Stimulated activated CD8-positive, alpha-beta memory T cell treated with anti-CD3 and anti-CD28 coated beads, Interleukin-15, amount 100 ng/mL, for 4 hours (primary cell): ENCODE measurements around the gene ACADVL.
"Not testable (repeated sequence)": the region's sequence is repeated elsewhere in the genome, so short reads cannot be mapped to it uniquely, and the experiment has no call there.

Experiments
- DNase-seq, 2 donors: peaks; one replicate each; pipeline ENCODE4 v3.0.0-alpha.2; 2020; ENCODE audit warnings: low read depth in 2 of 2

Gene ACADVL

DNA sequence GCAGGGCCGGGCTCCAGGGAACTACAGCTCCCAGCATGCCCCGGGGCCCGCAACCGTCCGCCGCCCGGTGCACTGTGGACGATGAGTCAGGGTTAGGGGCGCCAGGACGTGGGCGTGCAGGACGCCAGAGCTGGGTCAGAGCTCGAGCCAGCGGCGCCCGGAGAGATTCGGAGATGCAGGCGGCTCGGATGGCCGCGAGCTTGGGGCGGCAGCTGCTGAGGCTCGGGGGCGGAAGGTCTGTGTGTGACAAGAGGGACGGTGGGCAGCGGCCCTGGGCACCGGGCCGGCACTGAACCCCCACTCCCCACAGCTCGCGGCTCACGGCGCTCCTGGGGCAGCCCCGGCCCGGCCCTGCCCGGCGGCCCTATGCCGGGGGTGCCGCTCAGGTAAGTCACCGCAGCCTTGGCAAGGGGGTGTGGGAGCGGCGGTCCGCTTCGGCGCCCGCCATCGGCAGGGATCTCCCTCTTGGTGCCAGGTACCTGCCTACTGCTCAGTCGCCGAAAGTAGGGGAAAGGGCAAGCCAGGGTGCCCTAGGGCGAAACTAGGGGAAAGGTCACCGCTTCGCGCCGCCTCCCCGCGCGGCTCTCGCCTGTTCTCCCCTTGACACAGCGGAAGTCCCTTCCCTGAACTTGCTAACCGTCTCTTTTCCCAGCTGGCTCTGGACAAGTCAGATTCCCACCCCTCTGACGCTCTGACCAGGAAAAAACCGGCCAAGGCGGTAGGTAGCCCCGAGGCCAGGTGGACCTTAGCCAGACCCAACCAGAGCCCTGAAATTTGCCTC, at the start of gene ACADVL, which contains the start of gene DLG4:
Gene ACADVL, plus strand, starts transcription at position 127 of the 781 bp plus-strand sequence. Its CDS starts 47 bp downstream, at position 174.
Gene DLG4, minus strand, starts transcription at position 25 of the 781 bp plus-strand sequence.
- peak; percentile 60 to 65 for DNase-seq

DNA sequence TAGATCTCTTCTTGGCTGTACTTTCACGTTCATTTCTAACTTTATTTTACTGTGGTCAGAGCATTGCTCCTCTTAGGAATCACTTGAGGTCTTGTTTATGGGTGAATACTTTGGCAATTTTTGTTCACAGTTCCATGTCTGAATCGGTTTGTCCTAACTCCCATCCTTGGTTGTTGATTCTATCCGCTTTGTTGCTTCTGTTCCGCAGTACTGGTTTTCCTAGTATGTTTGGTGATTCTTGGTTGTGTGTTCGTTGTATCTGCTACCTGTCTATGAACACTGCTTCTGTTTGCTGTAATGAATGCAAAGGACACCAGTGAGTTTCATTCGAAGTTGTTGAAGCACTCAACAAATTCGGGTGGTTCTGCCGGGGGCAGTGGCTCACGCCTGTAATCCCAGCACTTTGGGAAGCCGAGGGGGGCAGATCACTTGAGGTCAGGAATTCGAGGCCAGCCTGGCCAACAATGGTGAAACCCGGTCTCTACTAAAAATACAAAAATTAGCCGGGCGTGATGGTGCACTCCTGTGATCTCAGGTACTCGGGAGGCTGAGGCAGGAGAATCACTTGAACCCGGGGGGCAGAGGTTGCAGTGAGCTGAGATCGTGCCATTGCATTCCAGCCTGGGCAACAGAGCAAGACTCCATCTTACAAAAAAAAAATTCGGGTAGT, 47.1 kb upstream of the ACADVL start:
- not testable (repeated sequence) for DNase-seq

DNA sequence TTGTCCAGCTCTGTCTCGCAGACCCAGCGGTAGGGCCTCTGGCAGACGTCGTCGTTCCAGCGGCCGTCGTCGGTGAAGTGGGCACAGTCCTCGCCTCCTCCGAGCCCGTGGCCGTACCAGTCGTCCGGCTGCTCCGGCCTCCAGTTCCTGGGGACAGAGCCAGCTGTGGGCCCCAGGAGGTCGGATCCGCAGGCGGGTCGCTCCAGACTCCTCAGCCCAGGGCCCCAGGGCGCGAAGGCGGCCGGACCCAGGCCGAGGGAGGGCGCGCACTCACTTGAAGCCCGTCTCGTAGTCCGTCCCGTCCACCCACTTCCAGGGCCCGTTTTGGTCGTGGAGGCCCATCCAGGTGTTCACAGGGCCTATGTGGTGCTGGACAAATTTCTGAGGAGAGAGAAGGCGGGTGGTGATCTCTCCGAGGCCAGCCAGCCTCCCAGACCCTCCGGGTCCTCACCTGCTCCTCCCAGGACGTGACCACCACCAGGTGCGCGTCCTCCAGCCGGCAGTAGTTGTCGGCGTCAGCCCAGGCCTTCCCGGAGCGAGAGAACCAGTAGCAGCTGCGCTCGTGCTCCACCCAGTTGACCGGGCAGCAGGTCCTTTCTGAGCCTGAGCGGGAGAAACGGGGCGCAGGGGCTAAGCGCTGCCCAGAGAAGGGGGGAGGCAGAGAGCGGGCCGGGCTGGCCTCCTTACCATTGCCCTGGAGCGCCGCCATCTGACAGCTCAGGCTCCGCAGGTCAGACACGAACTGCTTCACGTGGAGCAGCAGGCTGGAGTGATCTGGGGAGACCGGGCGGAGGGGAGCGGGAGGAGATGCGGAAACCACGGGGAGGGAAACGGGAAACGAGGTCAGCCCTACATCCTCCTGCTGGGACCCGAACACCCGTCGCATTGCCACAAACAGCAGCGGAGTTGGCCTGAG, 45.8 kb upstream of the ACADVL start:
- peak in 1 of 2 donors; percentile 24 for DNase-seq

DNA sequence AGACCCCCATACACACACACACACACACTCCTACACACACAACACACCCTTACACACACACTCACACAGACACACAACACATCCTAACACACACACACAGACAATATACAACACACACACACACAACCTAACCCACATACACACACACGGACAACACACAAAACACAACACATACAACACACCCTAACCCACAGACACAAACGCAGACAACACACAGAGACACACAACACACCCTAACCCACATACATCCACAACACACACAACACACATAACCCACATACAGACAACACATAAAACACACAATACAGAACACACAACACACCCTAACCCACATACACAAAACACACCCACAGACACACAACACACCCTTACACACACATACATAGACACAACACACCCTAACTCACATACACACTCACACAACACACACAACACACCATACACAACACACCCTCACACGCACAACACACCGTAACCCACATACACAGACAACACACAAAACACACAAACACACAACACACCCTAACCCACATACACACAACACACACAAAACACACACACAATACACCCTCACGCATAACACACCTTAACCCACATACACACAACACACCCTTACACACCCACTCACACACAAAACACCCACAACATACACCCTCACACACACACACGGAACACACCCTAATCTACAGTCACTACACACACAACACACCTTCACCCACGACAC, 45.0 kb upstream of the ACADVL start:
- no peak for DNase-seq

DNA sequence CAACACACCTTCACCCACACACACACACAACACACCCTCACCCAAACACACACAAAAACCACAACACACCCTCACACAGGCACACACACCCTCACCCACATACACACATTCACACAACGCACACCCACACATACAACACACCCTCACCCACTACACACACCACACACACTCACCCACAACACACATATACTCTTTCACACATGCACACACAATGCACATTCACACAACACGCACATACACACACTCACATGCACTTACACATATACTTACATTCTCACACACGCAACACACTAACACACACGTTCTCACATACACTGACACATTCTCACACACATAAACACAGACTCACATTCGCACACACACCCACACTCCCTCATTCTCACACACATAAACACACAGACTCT, 44.4 kb upstream of the ACADVL start:
- no peak for DNase-seq

DNA sequence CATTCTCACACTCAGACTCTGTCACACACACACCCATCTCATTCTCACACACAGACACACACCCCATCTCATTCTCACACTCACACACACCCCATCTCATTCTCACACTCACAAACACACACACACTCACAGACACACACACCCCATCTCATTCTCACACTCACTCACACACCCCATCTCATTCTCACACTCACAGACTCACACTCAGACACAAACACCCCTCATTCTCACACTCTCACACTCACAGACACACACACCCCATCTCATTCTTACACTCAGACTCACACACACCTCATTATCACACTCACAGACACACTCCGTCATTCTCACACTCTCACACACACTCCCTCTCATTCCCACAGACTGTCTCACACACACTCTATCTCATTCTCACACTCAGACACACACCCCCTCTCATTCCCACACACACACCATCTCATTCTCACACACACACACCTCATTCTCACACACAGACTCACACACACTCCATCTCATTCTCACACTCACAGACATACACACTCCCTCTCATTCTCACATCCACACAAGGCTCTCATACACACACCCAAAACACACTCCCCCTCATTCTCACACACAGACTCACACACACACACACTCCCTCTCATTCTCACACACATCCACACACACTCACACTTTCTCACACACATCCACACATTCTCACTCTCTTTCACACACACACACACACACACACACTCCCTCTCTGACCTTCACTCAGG, 43.5 kb upstream of the ACADVL start:
- no peak for DNase-seq

DNA sequence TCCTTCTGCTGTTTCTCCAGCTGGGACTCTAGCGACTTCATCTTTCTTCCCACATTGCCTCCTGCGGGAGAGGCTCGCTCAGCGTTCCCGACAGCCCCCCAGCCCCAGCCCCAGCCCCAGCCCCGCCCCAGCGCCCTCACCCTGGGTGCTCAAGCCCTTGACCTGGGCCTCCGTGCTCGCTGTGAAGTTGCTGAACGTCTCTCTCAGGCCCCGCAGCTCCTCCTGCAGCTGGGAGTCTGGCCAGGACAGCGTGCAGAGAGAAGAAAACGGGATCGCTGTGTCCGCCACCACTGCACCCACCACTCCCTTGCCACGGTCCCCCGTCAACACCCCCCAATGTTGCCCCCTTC, 42.9 kb upstream of the ACADVL start:
- no peak for DNase-seq

DNA sequence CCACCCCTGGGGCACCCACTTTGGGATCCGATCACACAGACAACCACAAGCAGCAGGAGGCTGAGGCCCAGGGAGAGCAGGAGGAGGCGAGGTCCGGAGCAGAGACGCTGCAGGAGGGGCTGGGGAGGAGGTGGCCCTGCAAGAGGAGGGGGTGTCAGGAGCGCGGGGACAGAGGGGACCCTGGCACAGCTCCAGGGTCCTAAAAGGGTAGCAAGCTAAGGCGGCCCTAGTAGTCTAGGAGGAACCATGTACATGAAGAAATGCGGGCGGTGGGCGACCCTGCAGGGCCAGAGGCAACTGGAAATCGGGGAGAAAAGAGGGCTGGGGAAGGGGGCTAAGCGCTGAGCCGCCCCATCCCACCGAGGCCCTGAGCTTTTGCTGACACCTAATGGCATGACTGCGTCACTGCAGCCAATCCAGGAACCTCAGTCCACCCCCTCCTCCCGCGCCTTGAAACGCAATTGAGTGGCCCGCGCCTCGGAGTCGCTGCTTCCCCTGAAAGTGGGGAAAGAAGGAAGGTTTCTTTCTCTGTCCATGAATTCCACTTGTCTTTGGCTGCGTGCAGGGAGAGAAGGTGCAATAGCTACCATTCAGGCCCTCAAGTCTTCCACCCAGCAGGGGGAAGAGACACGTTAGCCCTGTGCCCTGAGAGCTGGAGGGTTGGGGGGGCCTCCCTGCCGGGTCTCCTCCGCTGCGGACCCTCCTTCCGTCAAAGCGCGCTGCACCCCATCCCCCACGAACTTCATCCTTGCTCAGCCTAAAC, 42.4 kb upstream of the ACADVL start:
- peak; percentile 19 to 33 for DNase-seq

DNA sequence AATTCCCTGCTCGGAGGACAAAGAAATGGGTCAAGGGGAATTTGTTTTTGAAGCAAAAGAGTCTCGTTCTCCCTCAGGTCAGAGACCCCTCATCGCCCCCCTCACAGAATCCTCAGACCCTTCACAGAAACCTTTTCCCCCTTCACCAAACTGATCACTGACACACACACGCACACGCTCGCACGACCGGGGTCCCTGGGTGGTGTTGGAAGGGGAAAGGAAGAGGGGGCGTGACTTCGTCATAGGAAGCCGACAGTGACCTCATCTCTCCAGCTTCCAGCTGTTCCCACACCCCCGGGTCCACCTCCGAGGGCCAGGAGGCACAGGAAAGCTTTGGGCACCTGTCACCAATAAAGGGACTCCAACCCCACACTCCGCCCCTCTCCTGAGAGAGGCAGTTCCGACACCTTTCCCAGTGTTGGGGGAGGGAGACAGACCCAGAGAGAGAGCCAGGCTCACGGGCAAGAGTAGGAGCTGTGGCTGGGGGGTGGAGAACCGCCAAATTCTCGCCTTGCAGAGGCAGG, 41.7 kb upstream of the ACADVL start:
- DNase-seq = no peak

DNA sequence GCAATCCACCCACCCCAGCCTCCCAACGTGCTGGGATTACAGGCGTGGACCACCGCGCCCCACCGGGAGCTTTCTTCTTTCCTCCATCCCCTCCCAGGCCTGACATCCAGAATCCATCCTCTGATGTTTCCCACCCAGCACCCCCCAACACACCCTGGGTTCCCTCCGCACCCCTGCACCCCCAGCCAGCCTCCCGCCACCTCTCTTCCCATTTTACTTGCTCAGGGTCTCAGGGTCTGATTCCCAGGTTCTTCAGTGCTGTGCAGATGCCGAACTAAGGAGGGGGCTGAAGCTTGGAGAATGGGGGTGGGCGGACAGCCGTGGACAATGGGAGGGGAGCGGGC, 40.8 kb upstream of the ACADVL start:
- DNase-seq = no peak

DNA sequence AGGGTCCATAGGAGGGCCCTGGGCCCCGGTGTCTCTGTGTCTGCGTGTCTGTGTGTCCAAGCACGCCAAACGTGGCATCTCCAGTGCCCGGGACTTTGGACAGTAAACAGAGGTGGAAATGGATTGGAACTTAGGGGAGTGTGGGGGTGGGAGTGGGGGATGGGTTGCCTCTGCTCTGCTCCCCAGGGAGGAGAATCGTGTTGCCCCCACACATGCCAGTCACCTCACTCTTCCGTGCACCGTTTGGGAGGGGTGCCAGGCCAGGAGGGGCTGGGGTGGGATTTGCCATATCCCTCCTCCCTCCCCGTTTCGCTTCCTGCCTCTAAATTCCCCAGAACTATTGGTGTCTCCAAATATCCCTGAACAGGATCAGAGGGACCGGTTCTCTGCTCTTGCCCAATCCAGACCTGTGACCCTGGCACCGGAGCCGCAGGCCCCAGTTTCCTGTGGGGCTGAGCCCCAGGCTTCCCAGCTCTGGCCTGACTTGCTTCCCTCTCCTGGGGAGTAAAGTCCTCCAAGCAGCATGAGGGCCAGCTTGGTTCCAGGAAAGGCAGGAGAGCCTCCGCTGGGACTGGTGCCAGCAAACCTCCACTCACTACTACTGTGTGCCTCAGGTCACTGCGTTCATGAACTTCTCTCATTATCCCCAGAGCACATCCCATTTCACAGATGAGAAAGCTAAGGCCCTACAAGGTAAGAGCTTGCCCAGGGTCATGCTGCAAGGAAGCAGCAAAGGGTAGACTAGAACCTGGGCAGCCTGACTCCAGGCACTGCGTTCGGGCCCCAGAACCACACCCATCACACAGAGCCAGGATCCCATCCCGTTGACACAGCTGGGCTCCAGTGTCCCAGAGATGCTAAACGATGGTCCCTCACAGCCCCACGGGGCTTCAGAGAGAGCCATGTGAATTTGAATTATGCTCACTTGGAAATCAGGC, 40.2 kb upstream of the ACADVL start, which contains the start of gene ASGR1:
Gene ASGR1, minus strand, starts transcription at position 54 of the 938 bp plus-strand sequence. CDS start 807 bp downstream, outside the sequence.
- no peak for DNase-seq

DNA sequence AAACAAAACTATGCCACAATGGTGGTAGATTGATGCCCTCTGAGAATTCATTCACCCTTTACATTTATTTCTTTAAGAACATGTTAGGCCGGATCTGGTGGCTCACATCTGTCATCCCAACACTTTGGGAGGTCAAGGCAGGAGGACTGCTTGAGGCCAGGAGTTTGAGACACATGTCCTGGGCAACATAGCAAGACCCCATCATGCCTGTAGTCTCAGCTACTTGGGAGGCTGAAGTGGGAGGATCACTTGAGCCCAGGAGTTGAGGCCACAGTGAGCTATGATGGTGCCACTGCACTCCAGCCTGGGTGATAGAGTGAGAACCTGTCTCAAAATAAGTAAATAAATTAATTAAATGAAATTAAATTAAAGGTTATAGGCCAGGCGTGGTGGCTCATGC, 37.6 kb upstream of the ACADVL start:
- not testable (repeated sequence) for DNase-seq

DNA sequence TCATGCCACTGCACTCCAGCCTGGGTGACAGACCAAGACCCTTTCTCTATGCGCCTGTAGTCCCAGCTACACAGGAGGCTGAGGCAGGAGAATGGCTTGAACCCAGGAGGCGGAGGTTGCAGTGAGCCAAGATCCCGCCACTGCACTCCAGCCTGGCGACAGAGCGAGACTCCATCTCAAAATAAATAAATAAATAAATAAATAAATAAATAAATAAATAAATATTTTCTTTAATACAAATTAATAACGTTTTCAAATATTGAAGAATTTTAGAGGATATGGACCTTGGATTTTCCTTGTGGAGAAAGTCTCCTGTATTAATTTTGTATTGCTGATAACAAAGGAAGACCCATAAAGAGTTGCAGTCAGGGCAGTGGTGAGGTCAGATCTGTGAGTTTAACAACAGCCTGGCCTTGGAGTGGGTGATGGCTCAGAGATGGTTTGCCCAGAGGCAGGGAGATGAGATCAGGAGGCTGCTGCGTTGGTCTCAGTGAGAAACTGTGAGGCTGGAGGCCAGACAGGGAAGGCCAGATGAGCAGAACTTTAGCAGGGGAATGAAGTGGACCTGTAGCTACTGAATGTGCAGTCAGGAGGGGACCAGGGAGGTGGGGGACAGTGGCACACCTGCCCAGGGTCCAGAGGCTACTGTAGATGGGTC, 36.2 kb upstream of the ACADVL start:
- no peak for DNase-seq

DNA sequence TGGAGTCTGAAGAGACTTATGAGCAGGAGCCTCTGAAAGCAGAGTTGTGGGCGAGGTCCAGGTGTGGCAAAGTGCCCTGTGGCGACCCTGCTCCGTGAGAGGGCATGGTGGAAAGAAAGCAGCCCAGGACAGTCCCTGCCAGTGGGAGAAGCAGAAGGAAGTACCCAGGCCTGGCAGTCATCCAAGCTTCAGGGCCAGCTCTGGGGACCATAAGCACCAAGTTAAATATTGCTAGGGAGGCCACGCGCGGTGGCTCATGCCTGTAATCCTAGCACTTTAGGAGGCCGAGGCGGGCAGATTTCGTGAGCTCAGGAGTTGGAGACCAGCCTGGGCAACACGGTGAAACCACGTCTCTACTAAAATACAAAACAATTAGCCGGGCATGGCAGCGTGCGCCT, 35.6 kb upstream of the ACADVL start:
- DNase-seq = no peak

DNA sequence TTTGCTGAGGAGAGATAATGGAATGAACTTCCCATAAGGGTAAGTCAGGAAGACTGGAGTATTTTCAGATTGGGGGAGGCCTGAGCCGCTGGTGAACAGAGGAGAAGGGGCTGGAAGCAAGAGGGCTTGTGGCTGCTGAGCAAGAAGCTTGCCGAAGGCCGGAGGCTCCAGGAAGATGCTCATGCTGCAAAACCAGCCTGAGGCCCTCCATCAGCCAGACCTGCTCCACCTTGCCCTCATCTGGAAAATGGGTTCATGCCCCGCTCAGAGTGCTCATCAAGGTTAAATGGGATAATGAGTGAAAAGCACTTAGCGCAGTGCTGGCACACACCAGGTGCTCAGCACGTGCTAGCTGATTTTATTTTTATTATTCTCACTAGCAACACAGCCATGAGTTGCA, 35.1 kb upstream of the ACADVL start:
- no peak for DNase-seq

DNA sequence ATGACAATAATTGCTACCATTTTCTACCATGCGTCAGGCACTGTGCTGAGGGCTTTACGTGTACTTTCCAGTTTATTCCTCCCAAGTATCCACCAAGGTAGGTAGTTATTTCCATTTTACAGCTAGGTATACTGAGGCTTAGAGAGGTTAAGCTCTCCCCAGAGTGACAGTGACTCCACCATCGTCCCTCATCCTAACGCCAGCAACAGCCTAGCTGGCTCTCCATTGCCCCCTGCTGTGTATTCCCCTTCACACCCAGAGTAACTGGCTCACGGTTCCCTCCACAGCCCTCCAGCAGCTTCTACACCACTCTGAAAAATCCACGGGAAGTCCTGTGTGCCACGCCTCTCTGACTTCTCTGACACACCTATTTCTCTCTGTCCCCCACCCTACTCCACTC, 33.5 kb upstream of the ACADVL start:
- no peak for DNase-seq

DNA sequence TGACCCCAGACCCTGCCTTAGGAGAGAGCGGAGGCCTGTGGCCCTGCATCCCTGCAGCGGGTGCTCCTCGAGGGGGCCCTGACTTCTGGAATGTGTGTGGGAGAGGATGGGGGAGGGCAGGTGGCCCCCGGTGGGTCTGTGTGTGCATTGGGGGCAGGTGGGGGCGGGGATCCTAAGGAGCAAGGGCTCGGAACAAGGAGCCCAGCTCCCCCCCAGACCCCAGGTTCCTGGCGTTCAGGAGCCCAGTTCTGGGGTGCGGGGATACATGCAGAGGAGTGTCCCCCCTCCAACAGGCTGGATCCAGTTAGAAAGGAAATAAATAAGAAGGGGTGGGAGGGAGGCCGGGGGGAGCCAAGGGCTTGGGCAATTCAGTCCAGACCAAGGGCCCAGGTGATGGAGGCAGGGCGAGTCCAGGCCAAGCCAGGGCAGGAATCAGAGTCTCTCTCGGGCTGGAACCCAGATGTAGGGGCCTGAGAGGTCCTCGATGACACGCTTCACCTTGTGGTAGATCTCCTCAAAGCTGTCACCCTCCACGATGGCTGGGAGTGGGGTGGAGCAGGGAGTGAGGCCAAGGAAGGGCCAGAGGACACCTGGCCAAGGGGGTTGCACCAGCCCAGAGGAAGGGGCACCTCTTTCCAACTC, 29.3 kb upstream of the ACADVL start:
- no peak for DNase-seq

DNA sequence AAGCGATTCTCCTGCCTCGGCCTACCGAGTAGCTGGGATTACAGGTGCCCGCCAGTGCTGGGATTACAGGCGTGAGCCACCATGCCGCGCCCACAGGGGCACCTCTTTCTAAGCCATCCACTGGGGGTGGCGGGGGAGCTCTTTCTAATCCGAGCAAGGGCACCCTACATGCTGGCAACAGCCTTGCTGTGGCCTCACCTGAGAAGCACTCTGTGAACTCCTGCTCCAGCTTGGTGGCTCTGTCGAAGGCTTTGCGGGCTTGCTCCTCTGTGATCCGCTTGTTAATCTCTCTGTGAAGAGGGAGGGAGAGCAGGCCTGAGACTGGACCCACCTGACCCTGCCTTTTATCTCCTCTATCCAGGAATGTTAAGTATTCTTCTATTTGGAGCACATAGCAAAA, 28.7 kb upstream of the ACADVL start:
- DNase-seq = no peak
